HG03558 (cell line): ENCODE measurements around the gene FNDC8.
A peak's percentile ranks its signal among the peaks of the same experiment; 100 is the strongest.

ENCODE experiments used
- ATAC-seq: cut with Tn5 transposase; IDR thresholded peaks from one replicate; pipeline ENCODE4 v1.9.1; 2021; ENCODE audit warnings: moderate number of reproducible peaks; ENCODE audit not compliant: unreplicated experiment; ENCODE audit errors: extremely low read depth

The FNDC8 gene

DNA sequence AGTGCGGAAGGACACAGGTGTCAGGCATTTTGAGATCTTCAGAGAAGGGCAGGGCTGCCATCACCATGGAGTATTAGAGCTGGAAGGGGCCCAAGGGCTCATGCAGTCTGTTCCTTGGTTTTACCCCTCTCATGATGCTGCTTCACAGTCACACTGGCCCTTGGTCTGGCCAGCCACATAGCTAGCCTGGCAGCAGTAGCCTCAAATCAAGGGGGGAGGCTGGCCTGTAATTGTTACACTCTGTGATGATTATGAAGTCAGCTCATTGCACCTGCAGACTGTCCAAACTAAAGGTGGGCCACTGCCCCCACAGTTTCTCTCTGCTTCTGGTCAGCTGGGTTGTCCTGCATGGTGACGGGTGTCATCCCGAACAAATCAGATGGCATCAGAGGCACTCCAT is at the start of gene FNDC8:
TSS of gene FNDC8 (plus strand) at position 301 of the 400 bp plus-strand sequence. CDS start at position 380, 79 bp downstream.
- ATAC-seq = no peak

DNA sequence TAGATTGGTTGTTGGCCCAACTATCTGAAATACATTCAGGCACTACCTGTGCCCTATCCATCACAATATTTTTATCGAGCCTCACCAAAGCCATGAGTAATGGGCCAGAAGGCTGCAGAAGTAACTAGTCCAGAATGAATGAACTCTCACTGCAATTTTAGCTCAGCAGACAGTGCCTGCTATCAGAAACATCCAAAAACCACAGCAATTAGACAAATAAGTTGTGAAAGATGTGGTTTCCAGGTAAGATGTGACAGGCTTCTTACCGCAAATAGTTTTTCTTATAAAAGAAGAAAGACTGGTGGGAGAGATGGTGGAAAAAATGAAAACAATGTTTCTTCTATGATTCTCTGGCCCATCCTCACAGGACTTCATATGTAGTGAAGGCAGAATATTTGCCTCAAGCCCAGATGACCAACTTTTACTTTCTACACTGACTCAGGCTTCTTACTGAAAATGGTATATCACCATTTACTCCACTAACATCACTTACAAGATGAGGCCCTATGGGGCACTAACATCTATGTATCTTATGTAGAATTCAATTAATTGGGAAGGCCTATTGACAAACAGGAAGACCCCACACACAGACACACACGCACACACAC is 48.1 kb upstream of the FNDC8 start:
- ATAC-seq = no peak

GRCh38 chr17:35073991-35074627 is 47.3 kb upstream of the FNDC8 start:
- ATAC-seq = no peak

GRCh38 chr17:35074711-35075707 is 46.4 kb upstream of the FNDC8 start:
- no peak for ATAC-seq

DNA sequence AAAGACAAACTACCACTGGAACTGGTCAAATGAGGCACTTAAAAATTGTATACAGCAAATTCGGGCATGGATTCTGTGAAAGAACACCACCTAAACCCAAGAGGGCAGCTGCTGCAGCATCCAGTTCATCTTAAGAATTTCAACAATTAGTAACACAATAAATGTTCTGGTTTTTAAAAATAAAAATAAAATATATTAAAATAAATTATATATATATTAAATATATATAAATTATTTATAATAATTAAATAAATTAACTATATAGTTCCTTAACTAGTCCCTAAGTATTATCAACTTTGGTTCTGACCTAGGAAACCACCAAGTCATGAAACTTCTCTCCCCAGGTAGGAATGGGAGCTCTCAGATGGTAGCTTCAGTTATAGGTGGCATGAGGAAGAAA is 44.5 kb upstream of the FNDC8 start:
- no peak for ATAC-seq

- ATAC-seq = no peak
Measured at GRCh38 chr17:35079547-35080423, 41.6 kb upstream of the FNDC8 start.

DNA sequence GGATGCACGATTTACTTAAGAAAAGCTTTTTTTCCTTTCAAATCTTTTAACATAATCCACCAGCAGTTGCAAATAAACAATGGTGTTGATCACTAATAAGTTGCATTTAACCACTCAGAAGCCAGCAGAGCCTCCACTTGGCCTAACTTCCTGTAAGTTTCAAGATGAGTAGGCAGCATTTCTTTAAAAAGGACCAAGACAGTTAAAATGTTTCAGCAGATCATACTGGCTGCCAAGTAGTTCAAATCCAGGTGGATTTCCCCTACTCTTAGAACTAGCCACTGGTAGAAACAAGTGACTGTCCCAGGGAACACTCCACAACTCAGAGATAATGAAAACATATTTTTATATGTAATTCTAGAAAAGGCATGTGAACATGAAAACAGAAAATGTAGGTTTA is 40.9 kb upstream of the FNDC8 start:
- ATAC-seq = no peak

DNA sequence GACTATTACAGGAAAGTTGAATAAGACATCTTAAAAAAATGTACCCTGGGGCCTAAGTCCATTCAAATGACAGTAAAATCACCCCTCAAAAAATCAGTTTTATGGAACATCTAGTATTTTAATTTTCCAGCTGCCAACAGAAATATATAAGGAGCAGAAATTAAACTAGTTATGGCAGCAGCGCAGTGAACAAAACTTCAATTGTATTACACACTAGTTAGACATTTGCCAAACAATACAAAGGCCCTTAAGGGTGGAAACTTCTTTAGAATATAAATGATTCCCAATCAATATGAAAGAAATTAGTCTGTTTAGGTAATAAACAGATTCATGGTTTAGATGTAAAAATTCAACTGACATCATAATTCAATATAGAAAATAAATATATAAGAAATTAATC is 39.8 kb upstream of the FNDC8 start:
- no peak for ATAC-seq

- no peak for ATAC-seq
Measured at GRCh38 chr17:35082073-35082657, 39.2 kb upstream of the FNDC8 start.

DNA sequence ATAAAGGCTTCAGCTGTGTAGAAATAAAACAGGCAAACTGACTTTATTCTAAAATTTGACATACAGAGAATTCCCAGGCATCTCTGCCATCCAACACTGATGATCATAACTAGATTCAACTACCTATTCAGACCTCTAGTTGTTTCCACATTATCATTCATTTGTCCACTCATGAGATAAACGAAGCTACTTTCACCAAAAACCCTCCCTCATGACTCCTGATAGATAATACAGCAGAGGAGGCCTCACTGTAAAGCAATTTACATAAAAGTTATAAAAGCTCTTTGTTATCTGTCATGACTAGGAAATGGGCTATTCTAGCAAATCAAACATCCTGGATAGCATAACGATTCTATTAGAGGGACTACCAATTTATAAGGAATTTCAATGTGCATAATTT is 38.3 kb upstream of the FNDC8 start:
- ATAC-seq = no peak

GRCh38 chr17:35084987-35085386 is 36.4 kb upstream of the FNDC8 start:
- ATAC-seq = no peak

GRCh38 chr17:35086164-35086563 is 35.3 kb upstream of the FNDC8 start:
- ATAC-seq = no peak

- ATAC-seq = no peak
Measured at GRCh38 chr17:35086931-35087573, 34.4 kb upstream of the FNDC8 start.

DNA sequence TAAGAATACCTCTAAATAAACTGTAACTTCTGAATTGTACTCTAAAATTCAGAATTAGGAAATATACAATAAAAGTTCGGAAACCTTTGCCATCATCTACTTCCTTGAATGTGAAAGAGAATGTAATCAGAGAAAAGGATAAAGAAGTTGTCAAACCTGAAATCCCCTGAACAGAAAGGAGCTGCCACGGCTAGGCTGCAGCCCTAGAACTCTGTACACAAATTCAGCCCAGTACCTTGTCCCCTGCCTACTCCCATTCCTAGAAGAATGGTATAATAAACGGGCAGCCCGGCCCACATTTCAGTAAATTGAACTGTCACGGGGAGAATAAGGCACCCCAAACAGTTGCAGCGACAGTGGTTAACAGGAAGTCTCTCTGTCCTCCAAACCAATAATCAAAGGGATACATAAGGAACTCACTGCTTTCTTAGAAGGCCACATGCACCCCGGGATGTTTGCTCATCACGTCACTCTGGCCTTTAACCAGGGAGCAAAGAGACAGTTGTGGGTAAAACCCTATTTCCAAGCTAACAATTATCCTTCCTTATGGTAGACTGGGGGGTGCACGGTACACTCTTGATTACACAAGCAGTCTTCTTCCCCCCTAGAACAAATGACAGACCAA is 33.6 kb upstream of the FNDC8 start:
- ATAC-seq = no peak

DNA sequence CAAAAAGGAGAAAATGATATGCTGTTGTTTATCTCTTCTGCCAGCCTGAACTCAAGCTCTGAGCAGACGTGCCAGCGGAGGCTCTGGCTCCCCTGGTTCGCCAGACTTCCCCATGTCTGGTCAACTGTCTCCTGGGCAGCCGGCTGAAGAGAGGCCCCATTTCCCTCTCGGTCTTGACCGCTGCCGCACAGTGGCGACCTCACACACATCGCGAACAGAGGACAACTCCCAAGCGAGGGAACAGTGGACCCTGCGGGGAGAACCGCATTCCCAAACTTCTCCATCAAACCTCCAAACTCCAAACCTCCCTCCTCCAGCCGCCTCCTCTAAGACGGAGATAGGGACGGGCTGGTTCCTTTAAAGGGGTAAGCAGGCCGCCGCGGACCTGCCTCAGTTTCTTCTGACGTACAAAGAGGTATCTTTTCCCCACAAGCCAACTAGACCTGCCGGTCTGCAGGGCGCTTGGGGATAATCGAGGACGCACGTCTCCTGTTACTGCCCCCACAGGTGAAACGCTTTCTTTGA is 33.0 kb upstream of the FNDC8 start:
- no peak for ATAC-seq

DNA sequence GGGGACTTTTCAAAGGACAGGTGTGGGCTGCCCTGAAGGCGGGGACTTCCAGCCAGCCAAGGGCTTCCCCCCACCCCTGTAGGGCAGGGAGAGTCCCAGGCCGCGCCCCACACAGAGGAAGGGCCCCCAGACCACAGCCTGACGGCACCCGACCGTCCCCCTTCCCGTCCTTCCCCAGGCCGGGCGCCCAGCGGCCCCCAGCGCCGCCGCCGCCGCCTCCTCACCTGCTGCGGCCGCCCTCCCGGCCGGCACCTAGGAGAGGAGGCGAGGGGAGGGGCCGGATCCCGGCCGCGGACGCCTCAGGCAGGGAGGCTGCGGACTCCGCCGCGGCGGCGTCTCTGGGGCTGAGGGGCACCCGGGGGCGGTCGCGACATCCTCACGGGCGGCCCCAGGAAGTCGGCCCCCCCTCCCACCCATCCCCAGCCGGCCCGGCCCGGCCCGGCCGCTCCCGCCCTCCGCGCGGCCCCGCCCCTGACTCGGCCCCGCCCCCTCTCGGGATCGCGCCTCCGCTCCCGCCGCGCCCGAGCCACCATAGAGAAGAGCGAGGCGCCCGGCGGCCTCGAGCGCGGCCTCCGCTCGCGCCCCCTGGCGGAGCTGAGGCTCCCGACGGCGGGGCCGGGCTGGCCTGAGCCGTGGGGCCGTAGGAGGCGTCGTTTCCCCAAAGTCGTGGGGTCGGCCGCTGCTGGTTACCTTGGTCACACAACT is 32.4 kb upstream of the FNDC8 start:
- peak; percentile 45 for ATAC-seq

- no peak for ATAC-seq
Measured at GRCh38 chr17:35089586-35090296, 31.7 kb upstream of the FNDC8 start.
